Activated CD4-positive, alpha-beta T cell treated with anti-CD3 and anti-CD28 coated beads, Interleukin-10, Interleukin-2, amounts not matched to agents 100 ng/mL and 50 ng/mL, durations not matched to agents 16 hours and 8 hours (primary cell): ENCODE results near the gene CSF1.

ENCODE experiments used
- DNase-seq: peaks from one replicate; pipeline ENCODE4 v3.0.0-alpha.2; 2020

The CSF1 gene

DNA sequence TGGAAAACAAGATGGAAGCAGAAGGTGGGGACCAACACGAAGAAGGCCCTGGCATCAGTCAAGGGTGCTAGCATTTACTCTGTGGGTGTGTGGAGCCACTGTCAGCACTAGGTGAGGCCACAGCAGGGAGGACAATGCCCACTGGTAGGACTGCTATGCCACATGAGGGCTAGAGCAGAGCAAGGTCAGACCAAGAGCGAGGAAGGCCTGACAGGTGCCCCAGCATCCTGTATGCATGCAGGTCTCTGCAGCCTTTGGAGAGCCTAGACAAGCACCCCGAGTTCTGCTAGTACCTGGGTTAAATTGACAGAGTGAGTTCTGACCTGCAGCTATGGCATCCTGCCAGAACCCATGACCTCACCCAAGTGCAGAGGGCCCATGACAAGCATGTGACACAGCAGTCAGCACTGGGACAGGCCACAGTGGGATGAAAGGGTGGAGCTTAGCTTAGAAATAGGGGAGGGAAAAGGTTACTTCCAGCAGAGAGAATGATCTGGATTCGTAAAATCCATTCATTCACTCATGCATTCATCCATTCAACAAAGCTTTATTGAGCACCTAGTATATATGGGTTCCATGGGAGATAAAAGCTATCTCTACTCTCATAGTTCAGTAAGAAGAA is 9.0 kb upstream of the CSF1 start:
- peak; percentile 21 for DNase-seq

- DNase-seq: no peak
These were observed 8.3 kb upstream of the CSF1 start for GRCh38 chr1:109902204-109902985.

GRCh38 chr1:109903376-109903930 is 7.2 kb upstream of the CSF1 start:
- DNase-seq: no peak

GRCh38 chr1:109904105-109904817 is 6.4 kb upstream of the CSF1 start:
- DNase-seq: no peak

DNA sequence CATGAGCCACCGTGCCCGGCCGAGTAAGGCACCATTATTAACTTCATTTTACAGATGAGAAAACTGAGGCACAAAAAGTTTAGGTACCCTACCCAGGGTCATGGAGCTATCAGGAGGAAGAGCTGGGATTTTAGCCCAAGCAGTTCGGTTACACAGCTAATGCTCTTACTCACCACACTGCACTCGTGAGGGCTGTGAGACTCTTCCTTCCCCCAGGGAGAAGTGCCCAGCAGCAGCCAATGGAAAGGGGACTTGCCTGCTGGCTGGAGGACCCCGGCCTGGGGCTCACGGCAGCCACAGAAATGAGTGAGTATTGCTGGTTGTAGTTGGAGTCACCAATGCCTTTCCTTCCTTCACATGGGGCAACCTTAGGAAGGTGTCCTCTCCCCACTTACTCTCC is 5.2 kb upstream of the CSF1 start:
- no peak for DNase-seq

DNA sequence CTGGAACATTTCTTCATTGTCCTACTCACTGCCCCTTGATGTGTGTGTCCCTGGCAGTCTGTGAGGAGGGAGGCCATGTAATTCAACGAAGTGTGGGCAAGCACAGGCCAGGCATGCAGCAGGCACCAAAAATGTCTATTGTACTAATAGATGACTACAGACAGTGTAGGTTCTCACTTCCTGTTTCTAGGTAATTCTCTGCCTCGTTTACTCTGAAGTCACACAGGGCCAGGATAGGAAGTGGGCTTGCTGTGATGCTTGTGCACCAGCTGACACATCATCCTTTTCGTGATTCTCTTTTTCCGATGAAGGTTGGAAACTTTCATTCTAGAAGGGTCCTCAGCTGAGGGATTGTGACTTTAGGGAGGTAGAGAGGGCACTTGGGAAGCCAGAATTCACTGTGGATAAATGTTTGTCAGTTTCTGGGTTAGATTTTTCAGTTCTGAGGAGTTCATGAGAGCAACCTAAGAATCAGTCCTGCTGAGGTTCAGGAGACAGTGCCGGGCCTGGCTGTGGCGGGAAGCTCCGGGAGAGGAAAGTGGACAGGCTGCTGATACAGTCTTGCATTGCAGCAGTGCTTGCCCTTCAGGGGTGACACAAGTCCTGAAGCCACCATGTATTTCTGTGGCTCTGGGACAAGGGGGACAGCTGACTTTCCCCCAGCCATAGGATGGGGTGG is 4.3 kb upstream of the CSF1 start:
- peak; percentile 83 for DNase-seq

DNA sequence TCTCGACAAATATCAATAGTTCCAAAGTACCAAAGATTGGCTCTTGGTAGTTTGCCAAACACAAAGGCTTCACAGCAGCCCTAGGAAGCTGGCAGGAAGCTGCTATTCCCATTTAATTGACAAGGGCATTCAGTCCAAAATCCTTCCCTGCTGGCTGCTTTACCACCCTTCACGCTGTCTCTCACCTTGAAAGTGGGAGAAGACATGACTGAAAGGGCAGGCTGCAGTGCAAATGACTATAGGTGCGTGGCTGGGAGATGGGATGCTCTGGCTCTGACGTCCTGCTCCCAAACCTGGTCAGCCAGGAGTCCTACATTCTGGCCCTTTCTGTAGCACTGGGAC is 3.8 kb upstream of the CSF1 start:
- DNase-seq: no peak

DNA sequence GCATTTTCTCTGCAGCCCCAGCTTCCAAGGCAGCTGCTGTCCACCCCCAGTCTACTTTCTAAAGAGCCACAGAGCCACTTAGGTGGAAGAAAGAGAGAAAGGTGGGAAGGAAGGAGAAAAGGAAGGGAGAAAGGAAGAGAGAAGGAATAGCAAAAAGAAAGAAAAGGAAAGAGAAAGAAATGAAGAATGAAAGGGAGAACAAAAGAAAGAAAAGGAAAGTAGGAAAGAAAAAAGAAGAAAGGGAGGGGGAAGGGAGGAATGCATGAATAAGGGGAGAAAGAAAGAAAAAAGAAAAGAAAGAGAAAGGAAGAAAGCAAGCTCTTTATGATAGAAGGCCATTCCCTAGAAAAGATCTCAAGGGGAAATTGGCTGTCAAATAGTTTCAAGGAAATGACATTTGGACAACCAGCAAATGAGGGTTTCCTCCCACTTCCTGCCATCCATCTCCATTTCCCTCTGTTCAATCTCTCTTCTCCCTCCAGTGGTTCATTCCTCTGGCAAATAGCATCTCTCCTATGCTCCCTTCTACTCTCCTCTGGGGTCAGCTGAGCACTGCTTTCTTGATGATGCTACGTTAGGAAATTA is 3.4 kb upstream of the CSF1 start:
- no peak for DNase-seq

- DNase-seq: no peak
These were observed 1.8 kb upstream of the CSF1 start for GRCh38 chr1:109908836-109909235.

GRCh38 chr1:109909561-109909960 is 1.1 kb upstream of the CSF1 start:
- DNase-seq: no peak

GRCh38 chr1:109910963-109911798 is 532 bp downstream of the CSF1 start:
- peak; percentile 41 for DNase-seq

DNA sequence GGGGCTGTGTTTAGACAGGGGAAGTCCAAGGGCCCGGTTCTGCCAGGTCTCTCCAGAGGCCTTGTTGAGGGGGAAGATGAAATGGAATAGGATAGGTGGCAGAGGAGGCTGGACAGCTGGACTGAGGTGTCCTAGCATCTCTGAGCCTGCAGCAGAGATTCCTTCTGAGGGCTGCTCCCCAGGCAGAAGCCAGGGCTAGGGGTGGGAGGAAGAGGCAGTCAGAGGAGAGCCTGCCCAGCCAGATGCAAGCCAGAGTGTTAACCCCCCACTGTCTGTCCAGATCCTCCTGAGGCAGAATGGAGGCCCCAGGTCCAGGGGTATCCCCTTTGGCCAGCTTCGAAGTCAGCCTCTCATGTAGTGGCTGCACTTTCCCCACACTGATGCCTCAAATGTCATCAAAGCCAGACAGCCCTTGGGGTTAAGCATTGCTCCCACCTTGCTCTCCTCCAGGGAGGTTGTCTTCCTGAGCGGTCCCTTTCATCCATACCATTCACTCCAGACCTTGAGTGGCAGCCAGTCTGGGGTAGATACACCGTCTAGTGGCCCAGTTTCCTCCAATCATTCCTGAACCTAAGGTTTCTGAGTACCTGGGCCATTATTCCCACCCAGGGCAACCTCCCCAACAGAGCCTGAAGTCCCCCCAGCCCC is 1.7 kb downstream of the CSF1 start:
- no peak for DNase-seq

DNA sequence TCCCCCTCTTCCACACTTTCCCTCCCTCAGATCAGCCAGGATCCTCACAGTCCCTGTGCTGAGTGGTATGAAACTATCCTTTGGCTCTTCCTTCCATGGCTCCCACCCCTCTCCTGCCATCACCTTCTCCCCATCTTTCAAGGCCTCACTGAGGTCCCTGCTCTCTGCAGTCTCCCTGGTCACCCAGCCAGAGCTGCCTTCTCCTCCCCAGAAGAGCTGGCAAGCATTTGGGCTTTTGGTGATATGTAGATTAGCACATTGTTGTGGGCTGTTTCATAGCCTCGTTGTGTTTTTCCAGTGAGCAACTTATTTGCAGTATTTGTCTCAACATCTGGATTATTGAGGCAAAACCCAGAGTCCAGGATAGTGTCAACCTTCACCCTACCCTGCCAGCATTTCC is 2.2 kb downstream of the CSF1 start:
- no peak for DNase-seq

GRCh38 chr1:109913360-109913879 is 2.8 kb downstream of the CSF1 start:
- DNase-seq: no peak

GRCh38 chr1:109914587-109915240 is 4.1 kb downstream of the CSF1 start:
- DNase-seq: no peak

- DNase-seq: no peak
These were observed 6.6 kb downstream of the CSF1 start for GRCh38 chr1:109917051-109917767.

GRCh38 chr1:109917768-109918606 is 7.3 kb downstream of the CSF1 start:
- no peak for DNase-seq

GRCh38 chr1:109918671-109919070 is 8.0 kb downstream of the CSF1 start:
- no peak for DNase-seq

- no peak for DNase-seq
These were observed 8.7 kb downstream of the CSF1 start for GRCh38 chr1:109919303-109919702.
